Left forelimb (tissue), 1 donor: ENCODE data around the gene C1orf50.

Source experiments
- DNase-seq: peaks from one replicate; pipeline ENCODE4 v3.0.0-alpha.2; 2018; ENCODE audit warnings: low spot score

The C1orf50 gene

GRCh38 chr1:42759114-42759513 lies 7.9 kb upstream of the C1orf50 start:
- DNase-seq: no peak

GRCh38 chr1:42761567-42761966 lies 5.5 kb upstream of the C1orf50 start:
- no peak for DNase-seq

GRCh38 chr1:42762269-42762668 lies 4.8 kb upstream of the C1orf50 start:
- no peak for DNase-seq

- no peak for DNase-seq
Observed at GRCh38 chr1:42765269-42765668, 1.8 kb upstream of the C1orf50 start.

- peak; percentile 79 for DNase-seq
Observed at GRCh38 chr1:42765832-42766740, 963 bp upstream of the C1orf50 start.

GRCh38 chr1:42767510-42768000 lies 506 bp downstream of the C1orf50 start:
- no peak for DNase-seq

GRCh38 chr1:42768172-42768571 lies 1.1 kb downstream of the C1orf50 start:
- no peak for DNase-seq

GRCh38 chr1:42769811-42770210 lies 2.8 kb downstream of the C1orf50 start:
- no peak for DNase-seq

GRCh38 chr1:42773420-42773819 lies 6.4 kb downstream of the C1orf50 start:
- DNase-seq: no peak

GRCh38 chr1:42774928-42775526 lies 8.0 kb downstream of the C1orf50 start:
- no peak for DNase-seq

GRCh38 chr1:42776502-42776901 lies 9.5 kb downstream of the C1orf50 start:
- no peak for DNase-seq

GRCh38 chr1:42777852-42778251 lies 10.8 kb downstream of the C1orf50 start:
- DNase-seq: no peak

- DNase-seq: no peak
Observed at GRCh38 chr1:42779725-42780124, 12.7 kb downstream of the C1orf50 start.

- DNase-seq: no peak
Observed at GRCh38 chr1:42780176-42780575, 13.1 kb downstream of the C1orf50 start.

GRCh38 chr1:42783092-42783491 lies 16.0 kb downstream of the C1orf50 start:
- no peak for DNase-seq

- DNase-seq: no peak
Observed at GRCh38 chr1:42784547-42784945, 17.5 kb downstream of the C1orf50 start.

GRCh38 chr1:42784946-42785693 lies 18.1 kb downstream of the C1orf50 start, which contains the start of gene TMEM269:
TMEM269 (plus strand) TSS chr1:42784991; CDS start chr1:42789894, 4,903 bp downstream.
- no peak for DNase-seq

GRCh38 chr1:42786097-42786496 lies 19.0 kb downstream of the C1orf50 start:
- no peak for DNase-seq

GRCh38 chr1:42788021-42788420 lies 21.0 kb downstream of the C1orf50 start:
- no peak for DNase-seq

GRCh38 chr1:42793824-42794223 lies 26.8 kb downstream of the C1orf50 start:
- no peak for DNase-seq

- DNase-seq: no peak
Observed at GRCh38 chr1:42797414-42797813, 30.4 kb downstream of the C1orf50 start.

- no peak for DNase-seq
Observed at GRCh38 chr1:42797979-42798378, 30.9 kb downstream of the C1orf50 start.
